Uterus (tissue), 4 donors: Measurements from ENCODE around the gene ELMO1. TPM values are rescaled to one million over a fixed set of nuclear protein-coding genes. Genes with fewer than 3 reads are reported as not detected.

Experiments
- DNase-seq, 2 donors: peaks; one replicate each; pipeline ENCODE4 v3.0.0-alpha.2; 2019 to 2020
- H3K27ac ChIP-seq, 2 donors: fragments of 200-600 bp; sonication (generic); 1 replicate in 1 of 2; 2 replicates in 1 of 2; pipeline ENCODE4 v1.5.1; 2016 to 2018
- H3K27me3 ChIP-seq, 2 donors: fragments of 200-600 bp; sonication (generic); one replicate each; pipeline ENCODE4 v1.5.1; 2018 to 2019; ENCODE audit warnings: control low read depth in 1 of 2
- H3K36me3 ChIP-seq, 2 donors: fragments of 200-600 bp; sonication (generic); one replicate each; pipeline ENCODE4 v1.5.1; 2019; ENCODE audit warnings: control low read depth in 1 of 2
- H3K4me1 ChIP-seq, 2 donors: fragments of 200-600 bp; sonication (generic); one replicate each; pipeline ENCODE4 v1.5.1; 2018 to 2019; ENCODE audit warnings: control low read depth in 1 of 2
- H3K4me3 ChIP-seq, 2 donors: fragments of 200-600 bp; sonication (generic); 1 replicate in 1 of 2; 2 replicates in 1 of 2; pipeline ENCODE4 v1.5.1; 2018 to 2019; ENCODE audit warnings: mild to moderate bottlenecking in 1 of 2
- H3K9me3 ChIP-seq, 2 donors: fragments of 200-600 bp; sonication (generic); one replicate each; pipeline ENCODE4 v1.5.1; 2019; ENCODE audit warnings: control low read depth in 1 of 2
- CTCF ChIP-seq, 4 experiments: fragments of 200-600 bp in 2 of 4; fragments of 450-650 bp in 2 of 4; sonication (generic) in 2 of 4; IDR thresholded peaks; one replicate each; pipeline ENCODE4 v1.5.1; 2016 to 2019; ENCODE audit warnings: antibody characterized with exemption in 4 of 4, mild to moderate bottlenecking in 2 of 4, moderate library complexity in 1 of 4
- POLR2A ChIP-seq, 2 donors: fragments of 450-650 bp; IDR thresholded peaks; one replicate each; pipeline ENCODE4 v1.6.1; 2016; ENCODE audit warnings: antibody characterized with exemption in 2 of 2, mild to moderate bottlenecking in 1 of 2, moderate library complexity in 1 of 2
- intact Hi-C: fragments of 100-400 bp; cut with DNase I; formaldehyde crosslinking; loops from one replicate; pipeline ENCODE4 v1.15.1; 2023; ENCODE audit warnings: low total_unique reads
- total RNA-seq, 4 donors: library from RNA; depleted of rRNA in 3 of 4; stranded (reverse); fragments of >200 nt in 3 of 4; gene quantifications; one replicate each; pipeline versions ENCODE4 v1.1.0 to v1.2.4, GENCODE V29; 2014 to 2023
- donor health status: DM: yes; HTN: yes; CAD: no.

ELMO1 gene
- total RNA-seq, 4 donors from 2014 or later, result 37.9 to 64.7 (median 55.5) TPM

GRCh38 chr7:37173670-37174069 is 275.0 kb downstream of the ELMO1 start:
- DNase-seq, result no peak
- no peaks in the 10 kb centered on the region for H3K4me1 ChIP-seq
- no peak for TF ChIP-seq POLR2A (IDR thresholded peaks at IDR 0.05)
- no peak for TF ChIP-seq CTCF (IDR thresholded peaks at IDR 0.05)
- intact Hi-C loops, result no loop called here
- no peak overlapping the region for H3K4me3 ChIP-seq
- H3K27me3 ChIP-seq, result no peaks in the 10 kb centered on the region
- no peaks in the 10 kb centered on the region for H3K9me3 ChIP-seq
- no peak overlapping the region for H3K27ac ChIP-seq
- no peaks in the 10 kb centered on the region for H3K36me3 ChIP-seq

GRCh38 chr7:37162106-37162505 is 286.6 kb downstream of the ELMO1 start:
- Histone ChIP-seq H3K9me3 (no peaks in the 10 kb centered on the region), H3K27me3 (no peaks in the 10 kb centered on the region), H3K4me3 (no peak overlapping the region), H3K4me1 (no peaks in the 10 kb centered on the region), H3K36me3 (no peaks in the 10 kb centered on the region), H3K27ac (no peak overlapping the region)
- TF ChIP-seq POLR2A (IDR thresholded peaks at IDR 0.05) (no peak), CTCF (IDR thresholded peaks at IDR 0.05) (no peak)
- intact Hi-C loops, result no loop called here
- DNase-seq, result no peak

GRCh38 chr7:37160656-37161055 is 288.0 kb downstream of the ELMO1 start:
- H3K4me1 ChIP-seq, result no peaks in the 10 kb centered on the region
- H3K27me3 ChIP-seq, result no peaks in the 10 kb centered on the region
- no peak overlapping the region for H3K27ac ChIP-seq
- H3K36me3 ChIP-seq, result no peaks in the 10 kb centered on the region
- no peak for DNase-seq
- no peak overlapping the region for H3K4me3 ChIP-seq
- TF ChIP-seq POLR2A (IDR thresholded peaks at IDR 0.05) (no peak), CTCF (IDR thresholded peaks at IDR 0.05) (no peak)
- intact Hi-C loops, result no loop called here
- no peaks in the 10 kb centered on the region for H3K9me3 ChIP-seq

GRCh38 chr7:37153376-37153775 is 295.3 kb downstream of the ELMO1 start:
- H3K27me3 ChIP-seq, result no peaks in the 10 kb centered on the region
- no peak for DNase-seq
- no peaks in the 10 kb centered on the region for H3K36me3 ChIP-seq
- H3K9me3 ChIP-seq, result no peaks in the 10 kb centered on the region
- H3K27ac ChIP-seq, result no peak overlapping the region
- intact Hi-C loops, result no loop called here
- no peaks in the 10 kb centered on the region for H3K4me1 ChIP-seq
- no peak overlapping the region for H3K4me3 ChIP-seq
- TF ChIP-seq CTCF (IDR thresholded peaks at IDR 0.05) (no peak), POLR2A (IDR thresholded peaks at IDR 0.05) (no peak)

GRCh38 chr7:37151741-37152413 is 296.8 kb downstream of the ELMO1 start:
- Histone ChIP-seq H3K4me3 (no peak overlapping the region), H3K9me3 (no peaks in the 10 kb centered on the region), H3K36me3 (no peaks in the 10 kb centered on the region), H3K4me1 (no peaks in the 10 kb centered on the region), H3K27ac (no peak overlapping the region), H3K27me3 (no peaks in the 10 kb centered on the region)
- TF ChIP-seq POLR2A (IDR thresholded peaks at IDR 0.05) (no peak), CTCF (IDR thresholded peaks at IDR 0.05) (no peak)
- intact Hi-C loops, result no loop called here
- DNase-seq, result no peak
